Measurements from ENCODE around the gene BCAS1.

The BCAS1 gene

DNA sequence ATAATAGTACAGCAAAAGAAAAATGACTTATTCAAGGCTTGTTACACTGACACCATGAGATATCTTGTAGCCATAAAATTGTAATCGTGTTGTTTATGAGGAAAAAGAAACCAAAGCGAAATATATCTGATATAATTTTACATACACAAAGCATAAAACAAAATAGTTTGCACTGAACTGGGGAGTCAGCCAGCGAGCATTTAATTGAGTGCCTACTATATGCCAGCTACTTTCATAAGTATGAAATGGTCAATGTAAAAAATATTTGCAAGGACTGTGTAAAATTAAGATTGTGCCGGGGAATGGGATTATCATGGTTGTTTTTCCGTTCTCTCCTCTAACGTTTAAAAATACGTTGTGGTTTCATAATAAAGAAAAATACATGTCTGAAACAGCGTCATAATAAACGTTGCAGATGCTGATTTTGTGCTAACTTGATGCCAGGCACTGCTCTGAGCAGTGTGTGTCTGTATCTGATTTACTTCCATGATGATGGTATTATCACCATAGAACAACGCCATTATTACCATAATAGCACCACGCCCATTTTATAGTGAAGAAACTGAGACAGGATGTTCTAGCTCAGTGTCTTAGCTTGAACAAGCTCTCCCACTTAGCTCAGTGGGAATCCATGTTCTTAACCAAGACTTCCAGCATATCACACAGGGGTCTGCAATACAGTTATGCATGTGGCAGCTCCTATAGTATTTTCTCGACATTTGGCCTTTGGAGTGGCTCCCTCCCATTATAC is 144.6 kb downstream of the BCAS1 start:
- Histone ChIP-seq H3K79me2 (ENCODE audit: insufficient read depth, low read length) (no peaks in the 10 kb centered on the region), H2AFZ (ENCODE audit: low read length) (no peak overlapping the region; the same call in 1 of the 2 replicates), H4K20me1 (ENCODE audit: insufficient read depth, low read length) (no peaks in the 10 kb centered on the region), H3K9me3 (ENCODE audit: low read length) (0 out of 2 replicates have a peak, but pooled peaks cover 3% of the 10 kb centered on the region), H3K4me3 (ENCODE audit: low read depth, low read length, poor library complexity, severe bottlenecking) (peak overlapping the region; percentile 34), H3K9me2 (ENCODE audit: low read depth, low read length) (no peaks in the 10 kb centered on the region), H3K4me2 (ENCODE audit: low read length) (peak overlapping the region; percentile 57), H3K36me3 (ENCODE audit: insufficient read depth, low read length) (peaks cover 10% of the 10 kb centered on the region; the same call in 1 of the 2 replicates), H3K4me1 (ENCODE audit: insufficient read depth, low read length, severe bottlenecking) (peaks cover 92% of the 10 kb centered on the region), H3K9ac (ENCODE audit: low read length) (peak overlapping the region; percentile 63), H3K27ac (ENCODE audit: low read depth, low read length, poor library complexity, severe bottlenecking) (peak overlapping the region; percentile 99), H3K27me3 (ENCODE audit: insufficient read depth, low read length) (no peaks in the 10 kb centered on the region), H3F3A (ENCODE audit: insufficient read depth, low read length) (peaks cover 25% of the 10 kb centered on the region)
- TF ChIP-seq, protein P1, sequence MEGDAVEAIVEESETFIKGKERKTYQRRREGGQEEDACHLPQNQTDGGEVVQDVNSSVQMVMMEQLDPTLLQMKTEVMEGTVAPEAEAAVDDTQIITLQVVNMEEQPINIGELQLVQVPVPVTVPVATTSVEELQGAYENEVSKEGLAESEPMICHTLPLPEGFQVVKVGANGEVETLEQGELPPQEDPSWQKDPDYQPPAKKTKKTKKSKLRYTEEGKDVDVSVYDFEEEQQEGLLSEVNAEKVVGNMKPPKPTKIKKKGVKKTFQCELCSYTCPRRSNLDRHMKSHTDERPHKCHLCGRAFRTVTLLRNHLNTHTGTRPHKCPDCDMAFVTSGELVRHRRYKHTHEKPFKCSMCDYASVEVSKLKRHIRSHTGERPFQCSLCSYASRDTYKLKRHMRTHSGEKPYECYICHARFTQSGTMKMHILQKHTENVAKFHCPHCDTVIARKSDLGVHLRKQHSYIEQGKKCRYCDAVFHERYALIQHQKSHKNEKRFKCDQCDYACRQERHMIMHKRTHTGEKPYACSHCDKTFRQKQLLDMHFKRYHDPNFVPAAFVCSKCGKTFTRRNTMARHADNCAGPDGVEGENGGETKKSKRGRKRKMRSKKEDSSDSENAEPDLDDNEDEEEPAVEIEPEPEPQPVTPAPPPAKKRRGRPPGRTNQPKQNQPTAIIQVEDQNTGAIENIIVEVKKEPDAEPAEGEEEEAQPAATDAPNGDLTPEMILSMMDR (IDR thresholded peaks at IDR 0.05; ENCODE audit: low read length) = no peak
- no peak for TF ChIP-seq EZH2 (IDR thresholded peaks at IDR 0.05; ENCODE audit: borderline replicate concordance, low read length)

GRCh38 chr20:53923566-53924369 is 146.6 kb downstream of the BCAS1 start:
- Histone ChIP-seq H3K9me2 (ENCODE audit: low read depth, low read length) (no peaks in the 10 kb centered on the region), H3K79me2 (ENCODE audit: insufficient read depth, low read length) (no peaks in the 10 kb centered on the region), H3K27ac (ENCODE audit: low read depth, low read length, poor library complexity, severe bottlenecking) (peak overlapping the region; percentile 99), H3K4me1 (ENCODE audit: insufficient read depth, low read length, severe bottlenecking) (peaks cover 86% of the 10 kb centered on the region), H3K9ac (ENCODE audit: low read length) (peak overlapping the region; percentile 16; the same call in 1 of the 2 replicates), H3F3A (ENCODE audit: insufficient read depth, low read length) (peaks cover 14% of the 10 kb centered on the region), H3K4me3 (ENCODE audit: low read depth, low read length, poor library complexity, severe bottlenecking) (no peak overlapping the region), H3K9me3 (ENCODE audit: low read length) (0 out of 2 replicates have a peak, but pooled peaks cover 3% of the 10 kb centered on the region), H3K36me3 (ENCODE audit: insufficient read depth, low read length) (peaks cover 10% of the 10 kb centered on the region; the same call in 1 of the 2 replicates), H2AFZ (ENCODE audit: low read length) (no peak overlapping the region), H3K4me2 (ENCODE audit: low read length) (no peak overlapping the region), H4K20me1 (ENCODE audit: insufficient read depth, low read length) (no peaks in the 10 kb centered on the region), H3K27me3 (ENCODE audit: insufficient read depth, low read length) (no peaks in the 10 kb centered on the region)
- no peak for TF ChIP-seq EZH2 (IDR thresholded peaks at IDR 0.05; ENCODE audit: borderline replicate concordance, low read length)
- TF ChIP-seq, protein P1 (IDR thresholded peaks at IDR 0.05; ENCODE audit: low read length) = no peak

DNA sequence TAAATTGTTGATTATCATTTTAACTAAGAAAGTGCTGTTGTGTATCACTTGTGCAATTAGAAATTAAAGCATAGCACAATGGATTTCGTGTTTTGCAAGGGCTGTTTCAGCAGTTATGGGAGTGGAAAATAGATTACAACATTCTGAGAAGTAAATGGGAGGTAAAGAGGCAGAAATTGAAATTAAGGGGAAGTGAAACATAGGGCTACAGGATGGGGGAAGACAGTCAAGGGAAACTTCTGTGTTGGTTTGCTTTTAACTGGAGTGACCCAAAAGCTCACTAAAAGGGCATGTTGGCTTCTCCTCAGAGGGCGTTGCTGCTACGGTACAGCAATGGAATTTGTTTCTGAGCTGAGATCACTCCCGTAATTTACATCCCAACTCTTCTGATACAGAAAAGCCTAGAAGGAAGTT is 147.5 kb downstream of the BCAS1 start:
- Histone ChIP-seq H2AFZ (ENCODE audit: low read length) (no peak overlapping the region), H3K4me1 (ENCODE audit: insufficient read depth, low read length, severe bottlenecking) (peaks cover 85% of the 10 kb centered on the region), H4K20me1 (ENCODE audit: insufficient read depth, low read length) (no peaks in the 10 kb centered on the region), H3K79me2 (ENCODE audit: insufficient read depth, low read length) (no peaks in the 10 kb centered on the region), H3K9me3 (ENCODE audit: low read length) (0 out of 2 replicates have a peak, but pooled peaks cover 3% of the 10 kb centered on the region), H3K27ac (ENCODE audit: low read depth, low read length, poor library complexity, severe bottlenecking) (peak overlapping the region; percentile 99), H3K4me3 (ENCODE audit: low read depth, low read length, poor library complexity, severe bottlenecking) (no peak overlapping the region), H3F3A (ENCODE audit: insufficient read depth, low read length) (peaks cover 14% of the 10 kb centered on the region), H3K9ac (ENCODE audit: low read length) (peak overlapping the region; percentile 16; the same call in 1 of the 2 replicates), H3K36me3 (ENCODE audit: insufficient read depth, low read length) (peaks cover 10% of the 10 kb centered on the region; the same call in 1 of the 2 replicates), H3K27me3 (ENCODE audit: insufficient read depth, low read length) (no peaks in the 10 kb centered on the region), H3K4me2 (ENCODE audit: low read length) (peak overlapping the region; percentile 32; the same call in 1 of the 2 replicates), H3K9me2 (ENCODE audit: low read depth, low read length) (no peaks in the 10 kb centered on the region)
- TF ChIP-seq EZH2 (IDR thresholded peaks at IDR 0.05; ENCODE audit: borderline replicate concordance, low read length) = no peak
- TF ChIP-seq, protein P1 (IDR thresholded peaks at IDR 0.05; ENCODE audit: low read length) = no peak
